HepG2 (cell line): ENCODE data around the gene MAP3K4. TPM values are rescaled to one million over a fixed set of nuclear protein-coding genes. Genes with fewer than 3 reads are reported as not detected.

Experiments used
- ATAC-seq: fragments of 200-7000 bp; cut with Tn5 transposase; 3 replicates; pipeline ENCODE4 v1.9.1; 2020; ENCODE audit warnings: mild to moderate bottlenecking, moderate library complexity
- BruUV-seq: library from RNA; stranded (reverse); fragments of 400-500 nt; replicated peaks from 2 replicates; lab custom pipeline; 2021; lab: Mats Ljungman, UMichigan
- CTCF ChIA-PET: fragments of 300-600 bp; formaldehyde crosslinking; extraction: SDS; loops from one replicate; lab custom pipeline; 2021; ENCODE audit warnings: low total read pairs, inconsistent platforms, low intra/inter-chr PET ratio; lab: Yijun Ruan, JAX
- POLR2A ChIA-PET: fragments of 350-600 bp; sonication (Branson Sonifier 250); formaldehyde crosslinking; loops from one replicate; lab custom pipeline; 2020; ENCODE audit warnings: antibody characterized with exemption, inconsistent platforms; lab: Yijun Ruan, JAX
- DNase-seq: peaks from one replicate; pipeline ENCODE4 v3.0.0-alpha.2; 2015; ENCODE audit warnings: low spot score
- FAIRE-seq: peaks from 3 replicates; lab custom pipeline; 2011; peaks lifted over from hg19 to GRCh38; lab: Jason Lieb, UNC
- H2AFZ ChIP-seq: one replicate; pipeline ENCODE4 v1.6.1; 2011; ENCODE audit warnings: low read length, inconsistent platforms
- H3K27ac ChIP-seq: fragments of 300-600 bp; 3 replicates; pipeline ENCODE4 v1.8.0; 2011; ENCODE audit warnings: mixed run types, mild to moderate bottlenecking, mixed read lengths, low read length, inconsistent platforms; ENCODE audit not compliant: insufficient read depth; ENCODE audit errors: extremely low read length
- H3K27me3 ChIP-seq, 2 experiments: fragments of 200-600 bp in 1 of 2; 2 replicates in 1 of 2; 3 replicates in 1 of 2; pipeline versions ENCODE4 v1.6.0 to v1.8.0; 2011; ENCODE audit warnings: low read length in 2 of 2, mild to moderate bottlenecking in 2 of 2, moderate library complexity in 2 of 2, inconsistent platforms in 1 of 2; ENCODE audit not compliant: insufficient read depth in 2 of 2, control insufficient read depth in 1 of 2
- H3K36me3 ChIP-seq, 2 experiments: fragments of 200-600 bp in 1 of 2; replicated peaks in 1 of 2; 2 replicates in 1 of 2; 3 replicates in 1 of 2; pipeline versions ENCODE4 v1.5.1 to v1.8.0; 2011; ENCODE audit warnings: low read length in 2 of 2, inconsistent platforms in 1 of 2; ENCODE audit not compliant: insufficient read depth in 2 of 2, control insufficient read depth in 1 of 2
- H3K4me1 ChIP-seq: 2 replicates; pipeline ENCODE4 v1.5.1; 2012; ENCODE audit warnings: low read length, inconsistent platforms; ENCODE audit not compliant: insufficient read depth
- H3K4me2 ChIP-seq: 2 replicates; pipeline ENCODE4 v1.6.0; 2011; ENCODE audit warnings: low read depth, low read length, inconsistent platforms
- H3K4me3 ChIP-seq, 3 experiments: fragments of 200-600 bp in 1 of 3; sonication (generic), shearing (Covaris generic) in 1 of 3; replicated peaks in 1 of 3; 2 replicates each; pipeline ENCODE4 v1.5.1; 2011 to 2016; ENCODE audit warnings: low read length in 3 of 3, inconsistent platforms in 2 of 3, low read depth in 2 of 3, mild to moderate bottlenecking in 2 of 3, control low read depth in 1 of 3, mixed read lengths in 1 of 3; ENCODE audit not compliant: insufficient read depth in 1 of 3
- H3K79me2 ChIP-seq: one replicate; pipeline ENCODE4 v1.6.1; 2011; ENCODE audit warnings: low read length, inconsistent platforms; ENCODE audit not compliant: insufficient read depth
- H3K9ac ChIP-seq: 2 replicates; pipeline ENCODE4 v1.6.0; 2011; ENCODE audit warnings: mild to moderate bottlenecking, low read depth, low read length, inconsistent platforms; ENCODE audit not compliant: insufficient read depth
- H3K9me3 ChIP-seq: 2 replicates; pipeline ENCODE4 v1.5.1; 2012; ENCODE audit warnings: mild to moderate bottlenecking, low read length
- H4K20me1 ChIP-seq: 2 replicates; pipeline ENCODE4 v1.6.0; 2011; ENCODE audit warnings: inconsistent platforms, mild to moderate bottlenecking, low read length, moderate library complexity; ENCODE audit not compliant: insufficient read depth
- ATRX ChIP-seq: sonication (generic); formaldehyde crosslinking; IDR thresholded peaks from 2 replicates; pipeline ENCODE4 v1.4.0; 2020; ENCODE audit warnings: missing genetic modification reagents, borderline replicate concordance
- DPF2 ChIP-seq: sonication (generic); formaldehyde crosslinking; IDR thresholded peaks from 2 replicates; pipeline ENCODE4 v1.4.0; 2020; ENCODE audit warnings: mild to moderate bottlenecking, low read depth, missing genetic modification reagents, borderline replicate concordance
- MED8 ChIP-seq: sonication (generic); formaldehyde crosslinking; IDR thresholded peaks from 2 replicates; pipeline ENCODE4 v1.8.1; 2023; ENCODE audit warnings: mild to moderate bottlenecking, missing genetic modification reagents; ENCODE audit not compliant: insufficient replicate concordance
- NCOA5 ChIP-seq: sonication (generic); formaldehyde crosslinking; IDR thresholded peaks from 2 replicates; pipeline ENCODE4 v1.4.0; 2020; ENCODE audit warnings: missing genetic modification reagents
- NFKBIZ ChIP-seq: IDR thresholded peaks from 2 replicates; pipeline ENCODE4 v1.6.1; 2018; ENCODE audit warnings: missing genetic modification reagents, missing compliant biosample characterization
- PCBP1 ChIP-seq: fragments of 200-400 bp; formaldehyde crosslinking; IDR thresholded peaks from 2 replicates; pipeline ENCODE4 v1.6.1; 2017; ENCODE audit warnings: mild to moderate bottlenecking, low read depth, low read length, borderline replicate concordance
- PLRG1 ChIP-seq: fragments of 450-650 bp; conservative IDR thresholded peaks from 2 replicates; pipeline ENCODE4 v1.6.1; 2016
- TEAD3 ChIP-seq: optimal IDR thresholded peaks from 2 replicates; pipeline ENCODE3; 2016; ENCODE audit warnings: borderline replicate concordance
- ZKSCAN1 ChIP-seq: fragments of 150-350 bp; IDR thresholded peaks from 2 replicates; pipeline ENCODE4 v1.6.1; 2014; ENCODE audit warnings: low read length
- ZNF10 ChIP-seq: sonication (generic); formaldehyde crosslinking; IDR thresholded peaks from 2 replicates; pipeline ENCODE4 v1.4.0; 2020; ENCODE audit warnings: mild to moderate bottlenecking, low read depth, missing genetic modification reagents, borderline replicate concordance
- ZNF550 ChIP-seq: sonication (generic); formaldehyde crosslinking; IDR thresholded peaks from 2 replicates; pipeline ENCODE4 v1.4.0; 2020; ENCODE audit warnings: mild to moderate bottlenecking, missing genetic modification reagents, borderline replicate concordance
- ZNF713 ChIP-seq: sonication (generic); formaldehyde crosslinking; IDR thresholded peaks from 2 replicates; pipeline ENCODE4 v1.4.0; 2020; ENCODE audit warnings: mild to moderate bottlenecking, missing genetic modification reagents
- WGBS: methylation state at CpG from one replicate; pipeline ENCODE4 v1.1.6; 2017; ENCODE audit warnings: low lambda C conversion rate; 5-methylcytosine and 5-hydroxymethylcytosine counted together
- in situ Hi-C: cut with HindIII; loops from 2 replicates; pipeline ENCODE4 v1.10.0; 2017; ENCODE audit warnings: low pct_unique_long_range_greater_than_20kb; ENCODE audit not compliant: extremely low pct_ligation_motif_present
- intact Hi-C: fragments of 100-400 bp; cut with micrococcal nuclease; formaldehyde crosslinking; loops from one replicate; pipeline ENCODE4 v1.10.0; 2022; ENCODE audit not compliant: unreplicated experiment
- polyA plus RNA-seq, 8 experiments: library from polyadenylated mRNA; depleted of rRNA in 3 of 8; stranded (reverse) in 7 of 8; unstranded in 1 of 8; fragments of >200 nt; fragmentation: Illumina TruSeq in 4 of 8; extraction: Trizol in 4 of 8; gene quantifications; 2 replicates each; pipeline versions ENCODE4 v1.2.1 to v1.2.3, GENCODE V29; 2011 to 2016; ENCODE audit warnings: low read depth in 4 of 8, missing spikeins in 1 of 8, mixed read lengths in 1 of 8; ENCODE audit not compliant: insufficient read depth in 1 of 8
- total RNA-seq, 5 experiments: library from RNA; depleted of rRNA; stranded (reverse); fragments of >200 nt; fragmentation: Illumina TruSeq; extraction: Trizol; gene quantifications; 2 replicates each; pipeline ENCODE4 v1.2.3, GENCODE V29; 2016; ENCODE audit warnings: low read depth in 1 of 5
- TF ChIP-seq, protein P1 (sequence below): sonication (generic); formaldehyde crosslinking; IDR thresholded peaks from 2 replicates; pipeline ENCODE4 v1.4.0; 2020; ENCODE audit warnings: mild to moderate bottlenecking, missing genetic modification reagents, borderline replicate concordance
- TF ChIP-seq, protein P2 (sequence below): IDR thresholded peaks from 2 replicates; pipeline ENCODE4 v1.6.1; 2016; ENCODE audit warnings: missing biosample characterization, missing genetic modification reagents, low read depth
- TF ChIP-seq, protein P3 (sequence below): IDR thresholded peaks from 2 replicates; pipeline ENCODE4 v1.6.1; 2016; ENCODE audit warnings: low read depth, borderline replicate concordance

Gene MAP3K4
- total and polyA plus RNA-seq, 2 of the 13 experiments (the other 11 are each of a cell fraction or from before 2014, with no cell fraction given) = 12.9 to 33.6 TPM

DNA sequence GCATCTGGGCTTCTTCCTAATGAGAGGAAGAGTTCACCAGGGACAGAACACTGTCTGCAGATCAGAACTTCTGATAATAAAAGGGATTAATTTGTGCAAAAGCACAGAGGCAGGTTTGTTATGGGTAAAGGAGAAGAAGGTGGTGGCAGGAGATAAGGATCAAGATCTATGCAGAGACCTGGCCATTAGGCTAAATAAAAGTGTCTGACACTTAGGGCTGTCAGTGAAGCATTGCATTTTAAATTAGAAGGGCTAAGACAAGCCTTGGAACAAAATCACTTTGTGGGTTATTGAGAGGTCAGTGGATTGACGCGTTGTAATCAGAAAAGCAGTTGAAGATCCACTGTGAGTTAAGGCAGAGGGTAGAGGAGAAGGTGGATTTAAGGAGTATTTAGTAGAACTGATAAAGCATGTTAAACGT lies 76.8 kb downstream of the MAP3K4 start:
- DNase-seq (no peak), FAIRE-seq (no peak), ATAC-seq (no peak)
- BruUV-seq = no TSS peak
- Histone ChIP-seq H3K4me3 (no peak overlapping the region), H3K9ac (no peak overlapping the region), H3K27ac (no peak overlapping the region), H3K4me2 (no peak overlapping the region), H3K27me3 (no peaks in the 10 kb centered on the region), H4K20me1 (no peaks in the 10 kb centered on the region), H3K79me2 (no peaks in the 10 kb centered on the region), H2AFZ (no peak overlapping the region), H3K36me3 (peaks cover 3 to 11% of the 10 kb centered on the region in 2 experiments), H3K4me1 (no peaks in the 10 kb centered on the region), H3K9me3 (no peaks in the 10 kb centered on the region)
- WGBS = 97% methylated on average over 3 of the region's 3 CpGs
- intact Hi-C loops (no loop called here), in situ Hi-C loops (no loop called here)
- CTCF ChIA-PET = no interaction called here
- POLR2A ChIA-PET = no interaction called here
- TF ChIP-seq, protein P1, sequence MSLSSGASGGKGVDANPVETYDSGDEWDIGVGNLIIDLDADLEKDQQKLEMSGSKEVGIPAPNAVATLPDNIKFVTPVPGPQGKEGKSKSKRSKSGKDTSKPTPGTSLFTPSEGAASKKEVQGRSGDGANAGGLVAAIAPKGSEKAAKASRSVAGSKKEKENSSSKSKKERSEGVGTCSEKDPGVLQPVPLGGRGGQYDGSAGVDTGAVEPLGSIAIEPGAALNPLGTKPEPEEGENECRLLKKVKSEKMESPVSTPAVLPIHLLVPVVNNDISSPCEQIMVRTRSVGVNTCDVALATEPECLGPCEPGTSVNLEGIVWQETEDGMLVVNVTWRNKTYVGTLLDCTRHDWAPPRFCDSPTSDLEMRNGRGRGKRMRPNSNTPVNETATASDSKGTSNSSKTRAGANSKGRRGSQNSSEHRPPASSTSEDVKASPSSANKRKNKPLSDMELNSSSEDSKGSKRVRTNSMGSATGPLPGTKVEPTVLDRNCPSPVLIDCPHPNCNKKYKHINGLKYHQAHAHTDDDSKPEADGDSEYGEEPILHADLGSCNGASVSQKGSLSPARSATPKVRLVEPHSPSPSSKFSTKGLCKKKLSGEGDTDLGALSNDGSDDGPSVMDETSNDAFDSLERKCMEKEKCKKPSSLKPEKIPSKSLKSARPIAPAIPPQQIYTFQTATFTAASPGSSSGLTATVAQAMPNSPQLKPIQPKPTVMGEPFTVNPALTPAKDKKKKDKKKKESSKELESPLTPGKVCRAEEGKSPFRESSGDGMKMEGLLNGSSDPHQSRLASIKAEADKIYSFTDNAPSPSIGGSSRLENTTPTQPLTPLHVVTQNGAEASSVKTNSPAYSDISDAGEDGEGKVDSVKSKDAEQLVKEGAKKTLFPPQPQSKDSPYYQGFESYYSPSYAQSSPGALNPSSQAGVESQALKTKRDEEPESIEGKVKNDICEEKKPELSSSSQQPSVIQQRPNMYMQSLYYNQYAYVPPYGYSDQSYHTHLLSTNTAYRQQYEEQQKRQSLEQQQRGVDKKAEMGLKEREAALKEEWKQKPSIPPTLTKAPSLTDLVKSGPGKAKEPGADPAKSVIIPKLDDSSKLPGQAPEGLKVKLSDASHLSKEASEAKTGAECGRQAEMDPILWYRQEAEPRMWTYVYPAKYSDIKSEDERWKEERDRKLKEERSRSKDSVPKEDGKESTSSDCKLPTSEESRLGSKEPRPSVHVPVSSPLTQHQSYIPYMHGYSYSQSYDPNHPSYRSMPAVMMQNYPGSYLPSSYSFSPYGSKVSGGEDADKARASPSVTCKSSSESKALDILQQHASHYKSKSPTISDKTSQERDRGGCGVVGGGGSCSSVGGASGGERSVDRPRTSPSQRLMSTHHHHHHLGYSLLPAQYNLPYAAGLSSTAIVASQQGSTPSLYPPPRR = no peak
- TF ChIP-seq, protein P2, sequence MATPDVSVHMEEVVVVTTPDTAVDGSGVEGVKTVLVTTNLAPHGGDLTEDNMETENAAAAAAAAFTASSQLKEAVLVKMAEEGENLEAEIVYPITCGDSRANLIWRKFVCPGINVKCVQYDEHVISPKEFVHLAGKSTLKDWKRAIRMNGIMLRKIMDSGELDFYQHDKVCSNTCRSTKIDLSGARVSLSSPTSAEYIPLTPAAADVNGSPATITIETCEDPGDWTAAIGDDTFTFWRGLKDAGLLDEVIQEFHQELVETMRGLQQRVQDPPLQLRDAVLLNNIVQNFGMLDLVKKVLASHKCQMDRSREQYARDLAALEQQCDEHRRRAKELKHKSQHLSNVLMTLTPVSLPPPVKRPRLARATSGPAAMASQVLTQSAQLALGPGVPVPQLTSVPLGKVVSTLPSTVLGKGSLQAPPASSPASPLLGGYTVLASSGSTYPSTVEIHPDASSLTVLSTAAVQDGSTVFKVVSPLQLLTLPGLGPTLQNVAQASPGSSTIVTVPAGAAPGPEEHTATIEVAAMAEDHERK (CRISPR knock-in tag) = no peak
- no peak for TF ChIP-seq PLRG1
- no peak for TF ChIP-seq NCOA5
- no peak for TF ChIP-seq ZKSCAN1
- no peak for TF ChIP-seq NFKBIZ
- no peak for TF ChIP-seq PCBP1
- TF ChIP-seq ZNF10 (CRISPR knock-in tag) = no peak
- TF ChIP-seq MED8 (CRISPR knock-in tag) = no peak
- TF ChIP-seq ATRX (CRISPR knock-in tag) = no peak
- no peak for TF ChIP-seq TEAD3 (CRISPR knock-in tag)
- TF ChIP-seq, protein P3, sequence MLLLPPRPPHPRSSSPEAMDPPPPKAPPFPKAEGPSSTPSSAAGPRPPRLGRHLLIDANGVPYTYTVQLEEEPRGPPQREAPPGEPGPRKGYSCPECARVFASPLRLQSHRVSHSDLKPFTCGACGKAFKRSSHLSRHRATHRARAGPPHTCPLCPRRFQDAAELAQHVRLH (CRISPR knock-in tag) = no peak
- TF ChIP-seq ZNF713 = no peak
- TF ChIP-seq ZNF550 (CRISPR knock-in tag) = no peak
- no peak for TF ChIP-seq DPF2 (CRISPR knock-in tag)
